Progenitor cell of endocrine pancreas (in vitro differentiated cells): Measurements from ENCODE around the gene BTN1A1. TPM values are rescaled to one million over a fixed set of nuclear protein-coding genes. Genes with fewer than 3 reads are reported as not detected.

Source experiments
- DNase-seq: peaks from one replicate; pipeline ENCODE4 v3.0.0; 2021; ENCODE audit warnings: low spot score; ENCODE audit not compliant: unreplicated experiment
- H3K27ac Mint-ChIP-seq: 2 replicates; pipeline ENCODE4 v1.8.0; 2021; ENCODE audit warnings: mild to moderate bottlenecking, moderate library complexity, mixed read lengths
- H3K27me3 Mint-ChIP-seq: 2 replicates; pipeline ENCODE4 v1.8.0; 2021; ENCODE audit warnings: mixed read lengths
- H3K36me3 Mint-ChIP-seq: 2 replicates; pipeline ENCODE4 v1.8.0; 2022; ENCODE audit warnings: mixed read lengths; ENCODE audit not compliant: insufficient read depth
- H3K4me1 Mint-ChIP-seq: 2 replicates; pipeline ENCODE4 v1.8.0; 2021; ENCODE audit warnings: low read depth, mixed read lengths
- H3K4me3 Mint-ChIP-seq: 2 replicates; pipeline ENCODE4 v1.8.0; 2021; ENCODE audit warnings: low read depth, mild to moderate bottlenecking, moderate library complexity, mixed read lengths
- H3K9me3 Mint-ChIP-seq: 2 replicates; pipeline ENCODE4 v1.8.0; 2021; ENCODE audit warnings: low read depth, mixed read lengths
- CTCF ChIP-seq: fragments of 200-600 bp; sonication (generic); IDR thresholded peaks from one replicate; pipeline ENCODE4 v1.5.0; 2021; ENCODE audit warnings: antibody characterized with exemption, mild to moderate bottlenecking; ENCODE audit not compliant: unreplicated experiment
- total RNA-seq: library from RNA; stranded (reverse); gene quantifications from 2 replicates; pipeline ENCODE4 v1.2.1, GENCODE V29; 2021

Gene BTN1A1
- total RNA-seq, 1 donor from 2014 or later: 1.5 TPM

- no peak overlapping the region for H3K27ac Mint-ChIP-seq
- H3K27me3 Mint-ChIP-seq: no peaks in the 10 kb centered on the region
- no peak overlapping the region for H3K4me3 Mint-ChIP-seq
- no peak for DNase-seq
- TF ChIP-seq CTCF: no peak
- no peaks in the 10 kb centered on the region for H3K36me3 Mint-ChIP-seq
- H3K4me1 Mint-ChIP-seq: peaks cover 8% of the 10 kb centered on the region
- no peaks in the 10 kb centered on the region for H3K9me3 Mint-ChIP-seq
Observed at GRCh38 chr6:26530203-26530602, 30.1 kb downstream of the BTN1A1 start.

- H3K4me3 Mint-ChIP-seq: no peak overlapping the region
- H3K36me3 Mint-ChIP-seq: no peaks in the 10 kb centered on the region
- no peak for DNase-seq
- TF ChIP-seq CTCF: no peak
- peaks cover 14% of the 10 kb centered on the region for H3K4me1 Mint-ChIP-seq
- H3K27me3 Mint-ChIP-seq: no peaks in the 10 kb centered on the region
- no peaks in the 10 kb centered on the region for H3K9me3 Mint-ChIP-seq
- peak overlapping the region; percentile 30 for H3K27ac Mint-ChIP-seq
Observed at GRCh38 chr6:26531897-26532296, 31.8 kb downstream of the BTN1A1 start.

GRCh38 chr6:26532699-26533531 lies 32.8 kb downstream of the BTN1A1 start:
- peak overlapping the region; percentile 98 for H3K4me3 Mint-ChIP-seq

GRCh38 chr6:26533532-26533931 lies 33.4 kb downstream of the BTN1A1 start:
- H3K27me3 Mint-ChIP-seq: no peaks in the 10 kb centered on the region
- peak overlapping the region; percentile 99 for H3K27ac Mint-ChIP-seq
- H3K36me3 Mint-ChIP-seq: no peaks in the 10 kb centered on the region
- H3K9me3 Mint-ChIP-seq: no peaks in the 10 kb centered on the region
- peaks cover 16% of the 10 kb centered on the region for H3K4me1 Mint-ChIP-seq
- H3K4me3 Mint-ChIP-seq: peak overlapping the region; percentile 98
- TF ChIP-seq CTCF: no peak
- no peak for DNase-seq

More at GRCh38 chr6:26532699-26533531, 32.8 kb downstream of the BTN1A1 start:
- Mint-ChIP-seq H3K27me3 (no peaks in the 10 kb centered on the region), H3K36me3 (no peaks in the 10 kb centered on the region), H3K27ac (peak overlapping the region; percentile 99), H3K9me3 (no peaks in the 10 kb centered on the region), H3K4me1 (peaks cover 16% of the 10 kb centered on the region)
- TF ChIP-seq CTCF: no peak
- peak; percentile 88 for DNase-seq

GRCh38 chr6:26534681-26535465 lies 34.8 kb downstream of the BTN1A1 start:
- no peak for TF ChIP-seq CTCF
- no peaks in the 10 kb centered on the region for H3K27me3 Mint-ChIP-seq
- H3K9me3 Mint-ChIP-seq: no peaks in the 10 kb centered on the region
- peak overlapping the region; percentile 20 for H3K4me3 Mint-ChIP-seq
- DNase-seq: no peak
- H3K4me1 Mint-ChIP-seq: peaks cover 22% of the 10 kb centered on the region
- peak overlapping the region; percentile 65 for H3K27ac Mint-ChIP-seq
- no peaks in the 10 kb centered on the region for H3K36me3 Mint-ChIP-seq
